GM23338 (cell line): ENCODE data around the gene ERGIC3. TPM values are rescaled to one million over a fixed set of nuclear protein-coding genes. Genes with fewer than 3 reads are reported as not detected.

Experiments
- ATAC-seq: fragments of 200-7000 bp; cut with Tn5 transposase; 3 replicates; pipeline ENCODE4 v1.9.1; 2020
- DNase-seq: peaks from one replicate; pipeline ENCODE4 v3.0.0-alpha.2; 2015; ENCODE audit warnings: low spot score
- H2AFZ ChIP-seq: fragments of 200-600 bp; sonication (generic); 2 replicates; pipeline ENCODE4 v1.8.0; 2016; ENCODE audit warnings: antibody characterized with exemption, mild to moderate bottlenecking, moderate library complexity
- H3F3A ChIP-seq: fragments of 200-600 bp; sonication (generic); replicated peaks from 2 replicates; pipeline ENCODE4 v1.8.0; 2017; ENCODE audit warnings: antibody characterized with exemption, mixed run types, low read depth
- H3K27ac ChIP-seq: fragments of 200-600 bp; sonication (generic); 2 replicates; pipeline ENCODE4 v1.6.1; 2016; ENCODE audit warnings: low read depth
- H3K27me3 ChIP-seq: fragments of 200-600 bp; sonication (generic); 2 replicates; pipeline ENCODE4 v1.8.0; 2016; ENCODE audit warnings: mild to moderate bottlenecking, mixed run types, moderate library complexity; ENCODE audit not compliant: insufficient read depth
- H3K36me3 ChIP-seq: fragments of 200-600 bp; sonication (generic); 2 replicates; pipeline ENCODE4 v1.8.0; 2016; ENCODE audit warnings: mild to moderate bottlenecking; ENCODE audit not compliant: insufficient read depth
- H3K4me1 ChIP-seq: fragments of 200-600 bp; sonication (generic); 2 replicates; pipeline ENCODE4 v1.8.0; 2016; ENCODE audit warnings: mild to moderate bottlenecking, moderate library complexity; ENCODE audit not compliant: insufficient read depth
- H3K4me2 ChIP-seq: fragments of 200-600 bp; sonication (generic); 2 replicates; pipeline ENCODE4 v1.7.1; 2017; ENCODE audit warnings: mixed run types
- H3K4me3 ChIP-seq: fragments of 200-600 bp; sonication (generic); 2 replicates; pipeline ENCODE4 v1.6.1; 2016; ENCODE audit warnings: mixed run types
- H3K79me2 ChIP-seq: fragments of 200-600 bp; sonication (generic); replicated peaks from 2 replicates; pipeline ENCODE4 v1.8.0; 2017; ENCODE audit warnings: mild to moderate bottlenecking; ENCODE audit not compliant: insufficient read depth
- H3K9me2 ChIP-seq: fragments of 200-600 bp; sonication (generic); 2 replicates; pipeline ENCODE4 v1.8.0; 2017; ENCODE audit not compliant: insufficient read depth
- H4K20me1 ChIP-seq: fragments of 200-600 bp; sonication (generic); replicated peaks from 2 replicates; pipeline ENCODE4 v1.8.0; 2017; ENCODE audit warnings: mild to moderate bottlenecking; ENCODE audit not compliant: insufficient read depth
- H3K27ac Mint-ChIP-seq: 2 replicates; pipeline ENCODE4 v1.8.0; 2020; ENCODE audit warnings: inconsistent platforms, mild to moderate bottlenecking, moderate library complexity, mixed read lengths
- H3K27me3 Mint-ChIP-seq: 3 replicates; pipeline ENCODE4 v1.8.0; 2022; ENCODE audit warnings: low read depth, mild to moderate bottlenecking, moderate library complexity, mixed read lengths, inconsistent platforms; ENCODE audit not compliant: insufficient read depth, poor library complexity
- H3K36me3 Mint-ChIP-seq: 3 replicates; pipeline ENCODE4 v1.8.0; 2021; ENCODE audit warnings: low read depth, mild to moderate bottlenecking, inconsistent platforms, moderate library complexity, mixed read lengths
- H3K4me1 Mint-ChIP-seq: 3 replicates; pipeline ENCODE4 v1.8.0; 2020; ENCODE audit warnings: mild to moderate bottlenecking, inconsistent platforms, mixed read lengths
- H3K4me3 Mint-ChIP-seq: 3 replicates; pipeline ENCODE4 v1.8.0; 2021; ENCODE audit warnings: moderate library complexity, mild to moderate bottlenecking, inconsistent platforms, mixed read lengths
- H3K9me3 Mint-ChIP-seq: 3 replicates; pipeline ENCODE4 v1.8.0; 2020; ENCODE audit warnings: moderate library complexity, mild to moderate bottlenecking, inconsistent platforms, mixed read lengths
- CREB1 ChIP-seq: fragments of 250-450 bp; sonication (Bioruptor Pico); IDR thresholded peaks from 2 replicates; pipeline ENCODE4 v1.5.0; 2020; ENCODE audit warnings: low read depth, mild to moderate bottlenecking, moderate library complexity
- JUNB ChIP-seq: IDR thresholded peaks from one replicate; pipeline ENCODE4 v1.6.1; 2016; ENCODE audit warnings: antibody characterized with exemption; ENCODE audit not compliant: unreplicated experiment
- NANOG ChIP-seq: IDR thresholded peaks from 2 replicates; pipeline ENCODE4 v1.6.1; 2016; ENCODE audit warnings: antibody characterized with exemption, borderline replicate concordance
- POLR2AphosphoS5 ChIP-seq: IDR thresholded peaks from 2 replicates; pipeline ENCODE4 v1.6.1; 2016; ENCODE audit warnings: antibody characterized with exemption, low read depth
- STAT1 ChIP-seq: IDR thresholded peaks from one replicate; pipeline ENCODE4 v1.6.1; 2016; ENCODE audit warnings: antibody characterized with exemption; ENCODE audit not compliant: unreplicated experiment
- ZNF331 ChIP-seq: fragments of 250-450 bp; sonication (Bioruptor Pico); IDR thresholded peaks from 2 replicates; pipeline ENCODE4 v1.5.0; 2020; ENCODE audit warnings: low read depth, mild to moderate bottlenecking, moderate library complexity
- polyA plus RNA-seq: library from polyadenylated mRNA; unstranded; fragments of >200 nt; fragmentation: Nextera tagmentation; extraction: Ambion mirVana; gene quantifications from 2 replicates; pipeline ENCODE4 v1.2.1, GENCODE V29; 2016
- total RNA-seq: library from RNA; depleted of rRNA; stranded (reverse); fragments of >200 nt; shearing (Covaris generic); gene quantifications from 2 replicates; pipeline ENCODE4 v1.2.3, GENCODE V29; 2014
- TF ChIP-seq, protein P1 (sequence below), 2 experiments: fragments of 200-600 bp in 1 of 2; sonication (generic) in 1 of 2; conservative IDR thresholded peaks; 2 replicates each; pipeline versions ENCODE4 v1.5.1 to v1.6.1; 2016 to 2017; ENCODE audit warnings: antibody characterized with exemption in 2 of 2, low read depth in 2 of 2, mild to moderate bottlenecking in 2 of 2, moderate library complexity in 1 of 2
- TF ChIP-seq, protein P2 (sequence below): fragments of 250-450 bp; sonication (Bioruptor Pico); IDR thresholded peaks from 2 replicates; pipeline ENCODE4 v1.5.0; 2020; ENCODE audit warnings: mild to moderate bottlenecking, moderate library complexity

Gene ERGIC3
- total and polyA plus RNA-seq, 2 experiments from 2014 or later: 139 to 147 TPM

DNA sequence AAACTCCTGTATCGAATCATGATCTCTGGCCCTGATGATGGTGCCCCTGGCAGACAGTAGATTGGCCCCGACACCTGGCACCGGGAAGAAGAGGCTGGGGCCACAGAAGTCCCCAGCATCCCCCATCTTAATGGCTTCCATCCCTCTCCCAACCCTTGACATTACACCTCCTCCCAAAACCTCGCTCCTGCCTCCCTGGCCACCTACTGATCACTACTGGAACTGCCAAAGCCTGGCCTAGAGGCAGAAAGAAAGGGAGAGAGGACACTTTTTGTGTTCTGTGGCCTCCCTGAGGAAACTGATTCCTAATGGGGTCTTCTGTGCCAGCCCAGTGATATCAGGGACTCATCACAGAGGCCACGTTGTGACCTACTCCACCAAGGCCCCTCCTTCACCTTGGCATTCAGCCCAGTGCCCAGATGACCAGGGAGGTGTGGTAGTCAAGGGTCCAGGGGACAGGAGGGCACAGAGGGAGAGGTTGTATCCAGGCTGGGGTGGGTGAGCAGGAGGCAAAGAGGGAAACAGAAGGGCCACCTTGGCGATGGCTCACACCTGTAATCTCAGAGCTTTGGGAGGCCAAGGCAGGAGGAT lies 18.5 kb upstream of the ERGIC3 start:
- H3K4me1 ChIP-seq: no peaks in the 10 kb centered on the region
- Mint-ChIP-seq H3K9me3 (peaks cover 4% of the 10 kb centered on the region; the same call in 2 of the 3 replicates), H3K4me3 (no peak overlapping the region)

DNA sequence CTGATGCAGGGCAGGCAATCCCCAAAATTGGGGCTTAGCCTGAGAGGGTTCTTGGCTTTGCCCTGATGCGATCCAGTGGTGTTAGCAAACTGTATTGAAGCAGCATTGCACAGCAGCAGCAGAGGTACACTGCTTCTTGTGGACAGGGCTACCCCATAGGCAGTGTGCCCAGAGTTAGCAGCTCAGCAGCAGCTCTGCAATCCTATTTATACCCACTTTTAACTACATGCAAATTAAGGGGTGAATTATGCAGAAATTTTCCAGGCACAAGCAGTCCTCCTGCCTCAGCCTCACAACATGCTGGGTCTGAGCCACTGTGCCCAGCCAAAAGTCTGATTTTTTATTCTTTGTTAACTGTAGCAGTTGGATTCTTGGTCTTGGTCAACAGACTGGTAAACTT lies 16.2 kb upstream of the ERGIC3 start:
- H3K36me3 Mint-ChIP-seq: no peaks in the 10 kb centered on the region
- no peaks in the 10 kb centered on the region for H4K20me1 ChIP-seq
- no peaks in the 10 kb centered on the region for H3K4me1 ChIP-seq
- H2AFZ ChIP-seq: no peak overlapping the region
- H3K4me3 ChIP-seq: no peak overlapping the region
- H3K27me3 Mint-ChIP-seq: peaks cover 12% of the 10 kb centered on the region
- no peak overlapping the region for H3K4me2 ChIP-seq
- no peaks in the 10 kb centered on the region for H3K79me2 ChIP-seq
- no peaks in the 10 kb centered on the region for H3K36me3 ChIP-seq
- no peak overlapping the region for H3K27ac ChIP-seq
- TF ChIP-seq ZNF331 (CRISPR knock-in tag) (no peak), CREB1 (CRISPR knock-in tag) (no peak), JUNB (no peak), POLR2AphosphoS5 (no peak)
- TF ChIP-seq, protein P1, sequence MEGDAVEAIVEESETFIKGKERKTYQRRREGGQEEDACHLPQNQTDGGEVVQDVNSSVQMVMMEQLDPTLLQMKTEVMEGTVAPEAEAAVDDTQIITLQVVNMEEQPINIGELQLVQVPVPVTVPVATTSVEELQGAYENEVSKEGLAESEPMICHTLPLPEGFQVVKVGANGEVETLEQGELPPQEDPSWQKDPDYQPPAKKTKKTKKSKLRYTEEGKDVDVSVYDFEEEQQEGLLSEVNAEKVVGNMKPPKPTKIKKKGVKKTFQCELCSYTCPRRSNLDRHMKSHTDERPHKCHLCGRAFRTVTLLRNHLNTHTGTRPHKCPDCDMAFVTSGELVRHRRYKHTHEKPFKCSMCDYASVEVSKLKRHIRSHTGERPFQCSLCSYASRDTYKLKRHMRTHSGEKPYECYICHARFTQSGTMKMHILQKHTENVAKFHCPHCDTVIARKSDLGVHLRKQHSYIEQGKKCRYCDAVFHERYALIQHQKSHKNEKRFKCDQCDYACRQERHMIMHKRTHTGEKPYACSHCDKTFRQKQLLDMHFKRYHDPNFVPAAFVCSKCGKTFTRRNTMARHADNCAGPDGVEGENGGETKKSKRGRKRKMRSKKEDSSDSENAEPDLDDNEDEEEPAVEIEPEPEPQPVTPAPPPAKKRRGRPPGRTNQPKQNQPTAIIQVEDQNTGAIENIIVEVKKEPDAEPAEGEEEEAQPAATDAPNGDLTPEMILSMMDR (conservative IDR thresholded peaks at IDR 0.05; ENCODE audit: low read depth in 2 of 2): no peak
- TF ChIP-seq, protein P2, sequence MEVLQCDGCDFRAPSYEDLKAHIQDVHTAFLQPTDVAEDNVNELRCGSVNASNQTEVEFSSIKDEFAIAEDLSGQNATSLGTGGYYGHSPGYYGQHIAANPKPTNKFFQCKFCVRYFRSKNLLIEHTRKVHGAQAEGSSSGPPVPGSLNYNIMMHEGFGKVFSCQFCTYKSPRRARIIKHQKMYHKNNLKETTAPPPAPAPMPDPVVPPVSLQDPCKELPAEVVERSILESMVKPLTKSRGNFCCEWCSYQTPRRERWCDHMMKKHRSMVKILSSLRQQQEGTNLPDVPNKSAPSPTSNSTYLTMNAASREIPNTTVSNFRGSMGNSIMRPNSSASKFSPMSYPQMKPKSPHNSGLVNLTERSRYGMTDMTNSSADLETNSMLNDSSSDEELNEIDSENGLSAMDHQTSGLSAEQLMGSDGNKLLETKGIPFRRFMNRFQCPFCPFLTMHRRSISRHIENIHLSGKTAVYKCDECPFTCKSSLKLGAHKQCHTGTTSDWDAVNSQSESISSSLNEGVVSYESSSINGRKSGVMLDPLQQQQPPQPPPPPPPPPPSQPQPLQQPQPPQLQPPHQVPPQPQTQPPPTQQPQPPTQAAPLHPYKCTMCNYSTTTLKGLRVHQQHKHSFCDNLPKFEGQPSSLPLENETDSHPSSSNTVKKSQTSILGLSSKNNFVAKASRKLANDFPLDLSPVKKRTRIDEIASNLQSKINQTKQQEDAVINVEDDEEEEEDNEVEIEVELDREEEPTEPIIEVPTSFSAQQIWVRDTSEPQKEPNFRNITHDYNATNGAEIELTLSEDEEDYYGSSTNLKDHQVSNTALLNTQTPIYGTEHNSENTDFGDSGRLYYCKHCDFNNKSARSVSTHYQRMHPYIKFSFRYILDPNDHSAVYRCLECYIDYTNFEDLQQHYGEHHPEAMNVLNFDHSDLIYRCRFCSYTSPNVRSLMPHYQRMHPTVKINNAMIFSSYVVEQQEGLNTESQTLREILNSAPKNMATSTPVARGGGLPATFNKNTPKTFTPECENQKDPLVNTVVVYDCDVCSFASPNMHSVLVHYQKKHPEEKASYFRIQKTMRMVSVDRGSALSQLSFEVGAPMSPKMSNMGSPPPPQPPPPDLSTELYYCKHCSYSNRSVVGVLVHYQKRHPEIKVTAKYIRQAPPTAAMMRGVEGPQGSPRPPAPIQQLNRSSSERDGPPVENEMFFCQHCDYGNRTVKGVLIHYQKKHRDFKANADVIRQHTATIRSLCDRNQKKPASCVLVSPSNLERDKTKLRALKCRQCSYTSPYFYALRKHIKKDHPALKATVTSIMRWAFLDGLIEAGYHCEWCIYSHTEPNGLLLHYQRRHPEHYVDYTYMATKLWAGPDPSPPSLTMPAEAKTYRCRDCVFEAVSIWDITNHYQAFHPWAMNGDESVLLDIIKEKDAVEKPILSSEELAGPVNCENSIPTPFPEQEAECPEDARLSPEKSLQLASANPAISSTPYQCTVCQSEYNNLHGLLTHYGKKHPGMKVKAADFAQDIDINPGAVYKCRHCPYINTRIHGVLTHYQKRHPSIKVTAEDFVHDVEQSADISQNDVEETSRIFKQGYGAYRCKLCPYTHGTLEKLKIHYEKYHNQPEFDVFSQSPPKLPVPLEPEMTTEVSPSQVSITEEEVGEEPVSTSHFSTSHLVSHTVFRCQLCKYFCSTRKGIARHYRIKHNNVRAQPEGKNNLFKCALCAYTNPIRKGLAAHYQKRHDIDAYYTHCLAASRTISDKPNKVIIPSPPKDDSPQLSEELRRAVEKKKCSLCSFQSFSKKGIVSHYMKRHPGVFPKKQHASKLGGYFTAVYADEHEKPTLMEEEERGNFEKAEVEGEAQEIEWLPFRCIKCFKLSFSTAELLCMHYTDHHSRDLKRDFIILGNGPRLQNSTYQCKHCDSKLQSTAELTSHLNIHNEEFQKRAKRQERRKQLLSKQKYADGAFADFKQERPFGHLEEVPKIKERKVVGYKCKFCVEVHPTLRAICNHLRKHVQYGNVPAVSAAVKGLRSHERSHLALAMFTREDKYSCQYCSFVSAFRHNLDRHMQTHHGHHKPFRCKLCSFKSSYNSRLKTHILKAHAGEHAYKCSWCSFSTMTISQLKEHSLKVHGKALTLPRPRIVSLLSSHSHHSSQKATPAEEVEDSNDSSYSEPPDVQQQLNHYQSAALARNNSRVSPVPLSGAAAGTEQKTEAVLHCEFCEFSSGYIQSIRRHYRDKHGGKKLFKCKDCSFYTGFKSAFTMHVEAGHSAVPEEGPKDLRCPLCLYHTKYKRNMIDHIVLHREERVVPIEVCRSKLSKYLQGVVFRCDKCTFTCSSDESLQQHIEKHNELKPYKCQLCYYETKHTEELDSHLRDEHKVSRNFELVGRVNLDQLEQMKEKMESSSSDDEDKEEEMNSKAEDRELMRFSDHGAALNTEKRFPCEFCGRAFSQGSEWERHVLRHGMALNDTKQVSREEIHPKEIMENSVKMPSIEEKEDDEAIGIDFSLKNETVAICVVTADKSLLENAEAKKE: no peak
- H3K9me2 ChIP-seq: no peaks in the 10 kb centered on the region
- H3K27me3 ChIP-seq: no peaks in the 10 kb centered on the region
- peaks cover 4% of the 10 kb centered on the region; the same call in 2 of the 3 replicates for H3K9me3 Mint-ChIP-seq
- no peak overlapping the region for H3K4me3 Mint-ChIP-seq
- no peaks in the 10 kb centered on the region for H3F3A ChIP-seq
- no peaks in the 10 kb centered on the region for H3K4me1 Mint-ChIP-seq
- ATAC-seq: no peak
- H3K27ac Mint-ChIP-seq: no peak overlapping the region
- no peak for DNase-seq

More for the DNA sequence above, 18.5 kb upstream of the ERGIC3 start:
- no peaks in the 10 kb centered on the region for H4K20me1 ChIP-seq
- 0 out of 2 replicates have a peak overlapping the region, but pooled peaks have one; percentile 26 for H3K27ac ChIP-seq
- peak overlapping the region; percentile 72; the same call in 1 of the 2 replicates for H2AFZ ChIP-seq
- H3K9me2 ChIP-seq: no peaks in the 10 kb centered on the region
- no peaks in the 10 kb centered on the region for H3F3A ChIP-seq
- H3K4me3 ChIP-seq: no peak overlapping the region
- DNase-seq (peak; percentile 81), ATAC-seq (peak; percentile 94)
- no peak overlapping the region for H3K4me2 ChIP-seq
- no peaks in the 10 kb centered on the region for H3K27me3 ChIP-seq
- no peak overlapping the region; the same call in 1 of the 2 replicates for H3K27ac Mint-ChIP-seq
- TF ChIP-seq, protein P1 (conservative IDR thresholded peaks at IDR 0.05; ENCODE audit: low read depth in 2 of 2): peak; percentile 62 to 69
- TF ChIP-seq STAT1 (no peak), NANOG (no peak)
- H3K36me3 ChIP-seq: no peaks in the 10 kb centered on the region
- H3K27me3 Mint-ChIP-seq: peaks cover 15% of the 10 kb centered on the region
- no peaks in the 10 kb centered on the region for H3K36me3 Mint-ChIP-seq
- H3K4me1 Mint-ChIP-seq: no peaks in the 10 kb centered on the region
- no peaks in the 10 kb centered on the region for H3K79me2 ChIP-seq
